B cell (primary cell): ENCODE results near the gene RASSF4. TPM values are rescaled to one million over a fixed set of nuclear protein-coding genes. Genes with fewer than 3 reads are reported as not detected.

Experiments
- ATAC-seq: fragments of 200-7000 bp; cut with Tn5 transposase; one replicate; pipeline ENCODE4 v1.10.0; 2021; ENCODE audit warnings: low read depth, mild to moderate bottlenecking, moderate number of reproducible peaks, moderate library complexity
- CTCF ChIA-PET: fragments of 350-600 bp; sonication (Branson Sonifier 250); formaldehyde crosslinking; loops from one replicate; lab custom pipeline; 2021; ENCODE audit warnings: antibody characterized with exemption, inconsistent platforms; lab: Charles Lee
- POLR2A ChIA-PET: fragments of 350-600 bp; sonication (Branson Sonifier 250); formaldehyde crosslinking; loops from one replicate; lab custom pipeline; 2021; ENCODE audit warnings: antibody characterized with exemption; lab: Charles Lee
- DNase-seq: peaks from one replicate; pipeline ENCODE4 v3.0.0; 2013
- H2AFZ ChIP-seq: 2 replicates; pipeline ENCODE4 v1.6.1; 2012; ENCODE audit warnings: mild to moderate bottlenecking, low read depth, low read length; ENCODE audit not compliant: insufficient read depth, poor library complexity, severe bottlenecking
- H3K27ac ChIP-seq, 2 donors: 1 replicate in 1 of 2; 2 replicates in 1 of 2; pipeline ENCODE4 v1.5.1; 2012 to 2013; ENCODE audit warnings: low read length in 2 of 2, mild to moderate bottlenecking in 2 of 2, moderate library complexity in 1 of 2
- H3K27me3 ChIP-seq, 4 experiments: fragments of 200-600 bp in 1 of 4; sonication (generic) in 1 of 4; replicated peaks in 1 of 4; 1 replicate in 2 of 4; 2 replicates in 2 of 4; pipeline versions ENCODE4 v1.6.1 to v1.7.0; 2013 to 2016; ENCODE audit warnings: low read length in 3 of 4, mild to moderate bottlenecking in 2 of 4, mixed read lengths in 1 of 4, moderate library complexity in 1 of 4; ENCODE audit not compliant: insufficient read depth in 4 of 4, control insufficient read depth in 3 of 4; ENCODE audit errors: control extremely low read depth in 1 of 4
- H3K36me3 ChIP-seq, 2 experiments: replicated peaks in 1 of 2; 1 replicate in 1 of 2; 2 replicates in 1 of 2; pipeline versions ENCODE4 v1.6.1 to v1.7.1; 2013; ENCODE audit warnings: low read length in 1 of 2; ENCODE audit not compliant: insufficient read depth in 2 of 2, control insufficient read depth in 1 of 2; ENCODE audit errors: control extremely low read depth in 1 of 2, extremely low read depth in 1 of 2
- H3K4me1 ChIP-seq, 2 donors: fragments of 200-600 bp in 1 of 2; sonication (generic) in 1 of 2; 1 replicate in 1 of 2; 2 replicates in 1 of 2; pipeline versions ENCODE4 v1.5.1 to v1.6.1; 2013 to 2017; ENCODE audit warnings: low read length in 2 of 2; ENCODE audit not compliant: control insufficient read depth in 2 of 2, insufficient read depth in 2 of 2
- H3K4me2 ChIP-seq: replicated peaks from 2 replicates; pipeline ENCODE3; 2012; ENCODE audit warnings: mild to moderate bottlenecking, low read depth, low read length; ENCODE audit not compliant: poor library complexity, severe bottlenecking
- H3K4me3 ChIP-seq, 5 experiments: fragments of 200-600 bp in 1 of 5; sonication (generic) in 1 of 5; 1 replicate in 3 of 5; 2 replicates in 2 of 5; pipeline versions ENCODE4 v1.5.1 to v1.7.0; 2011 to 2016; ENCODE audit warnings: low read length in 4 of 5, mild to moderate bottlenecking in 4 of 5, low read depth in 2 of 5, control low read depth in 1 of 5, moderate library complexity in 1 of 5; ENCODE audit not compliant: insufficient read depth in 1 of 5; ENCODE audit errors: control extremely low read depth in 1 of 5, extremely low read depth in 1 of 5
- H3K79me2 ChIP-seq: fragments of 200-600 bp; sonication (generic); one replicate; pipeline ENCODE4 v1.6.0; 2016; ENCODE audit warnings: low read length; ENCODE audit not compliant: control insufficient read depth, insufficient read depth
- H3K9ac ChIP-seq: fragments of 200-600 bp; sonication (generic); 2 replicates; pipeline ENCODE4 v1.6.1; 2017; ENCODE audit warnings: mild to moderate bottlenecking, low read length, moderate library complexity
- H3K9me3 ChIP-seq, 3 donors: one replicate each; pipeline versions ENCODE4 v1.6.1 to v1.7.1; 2013; ENCODE audit warnings: low read length in 2 of 3; ENCODE audit not compliant: control insufficient read depth in 2 of 3, insufficient read depth in 1 of 3; ENCODE audit errors: control extremely low read depth in 1 of 3
- H4K20me1 ChIP-seq: 2 replicates; pipeline ENCODE4 v1.6.0; 2012; ENCODE audit warnings: mild to moderate bottlenecking, low read length; ENCODE audit not compliant: insufficient read depth, control insufficient read depth, poor library complexity, severe bottlenecking
- H3K27ac Mint-ChIP-seq: one replicate; pipeline ENCODE4 v1.8.0; 2021; ENCODE audit warnings: mixed read lengths
- H3K27me3 Mint-ChIP-seq: one replicate; pipeline ENCODE4 v1.8.0; 2021; ENCODE audit warnings: mixed read lengths
- H3K4me1 Mint-ChIP-seq: one replicate; pipeline ENCODE4 v1.8.0; 2021; ENCODE audit warnings: mixed read lengths
- H3K4me3 Mint-ChIP-seq: one replicate; pipeline ENCODE4 v1.8.0; 2021; ENCODE audit warnings: mixed read lengths
- H3K9me3 Mint-ChIP-seq: one replicate; pipeline ENCODE4 v1.8.0; 2022; ENCODE audit warnings: mixed read lengths; ENCODE audit not compliant: insufficient read depth
- EZH2 ChIP-seq: IDR thresholded peaks from 2 replicates; pipeline ENCODE4 v1.6.1; 2012; ENCODE audit warnings: borderline replicate concordance, low read depth, mild to moderate bottlenecking, moderate library complexity, low read length; ENCODE audit not compliant: insufficient read depth, poor library complexity, severe bottlenecking
- WGBS: methylation state at CpG from one replicate; pipeline ENCODE4 v1.1.5; 2013; ENCODE audit warnings: missing lambda C conversion rate; ENCODE audit not compliant: insufficient coverage; 5-methylcytosine and 5-hydroxymethylcytosine counted together
- intact Hi-C: fragments of 100-400 bp; cut with micrococcal nuclease; formaldehyde crosslinking; loops from one replicate; pipeline ENCODE4 v1.10.0; 2022
- polyA plus RNA-seq: library from polyadenylated mRNA; depleted of rRNA; stranded (reverse); fragments of >200 nt; gene quantifications from 2 replicates; pipeline ENCODE4 v1.2.3, GENCODE V29; 2012
- total RNA-seq, 2 donors: library from RNA; stranded (reverse); fragments of 120-200 nt in 1 of 2; gene quantifications; 1 replicate in 1 of 2; 2 replicates in 1 of 2; pipeline versions ENCODE4 v1.2.3 to v1.2.4, GENCODE V29; 2013 to 2022
- TF ChIP-seq, protein P1 (sequence below): fragments of 200-600 bp; IDR thresholded peaks from one replicate; pipeline ENCODE4 v1.8.0; 2022; ENCODE audit warnings: antibody characterized with exemption, mild to moderate bottlenecking

RASSF4 gene
- total and polyA plus RNA-seq, 2 donors (not counting 1 experiment from before 2014, with no cell fraction given) = 1.9 to 2.6 TPM

- Histone ChIP-seq H3K4me2 (peak overlapping the region; percentile 94), H3K27ac (no peak overlapping the region), H3K36me3 (peaks cover 0 to 1% of the 10 kb centered on the region in 2 experiments), H2AFZ (peak overlapping the region; percentile 89), H3K9ac (peak overlapping the region; percentile 84), H3K27me3 (peaks cover 0 to 2% (median 0%) of the 10 kb centered on the region in 4 experiments), H3K4me3 (peak overlapping the region in 4 of 5 experiments; percentile 14 to 95 (median 83)), H3K79me2 (peaks cover 23% of the 10 kb centered on the region), H4K20me1 (no peaks in the 10 kb centered on the region), H3K4me1 (peaks cover 22 to 37% of the 10 kb centered on the region in 2 donors), H3K9me3 (no peaks in the 10 kb centered on the region)
- ChIA-PET POLR2A (no interaction called here), CTCF (interaction anchor here (1.2 kb wide), 1 partner anchor 25 kb away, joined by 5 read pairs; no protein-coding TSS in a partner anchor)
- 66% methylated on average over 3 of the region's 5 CpGs for WGBS
- Mint-ChIP-seq H3K27ac (peak overlapping the region; percentile 84), H3K4me3 (peak overlapping the region; percentile 91), H3K4me1 (peaks cover 35% of the 10 kb centered on the region), H3K9me3 (no peaks in the 10 kb centered on the region), H3K27me3 (no peaks in the 10 kb centered on the region)
- DNase-seq = peak; percentile 5
- ATAC-seq = no peak
- TF ChIP-seq, protein P1, sequence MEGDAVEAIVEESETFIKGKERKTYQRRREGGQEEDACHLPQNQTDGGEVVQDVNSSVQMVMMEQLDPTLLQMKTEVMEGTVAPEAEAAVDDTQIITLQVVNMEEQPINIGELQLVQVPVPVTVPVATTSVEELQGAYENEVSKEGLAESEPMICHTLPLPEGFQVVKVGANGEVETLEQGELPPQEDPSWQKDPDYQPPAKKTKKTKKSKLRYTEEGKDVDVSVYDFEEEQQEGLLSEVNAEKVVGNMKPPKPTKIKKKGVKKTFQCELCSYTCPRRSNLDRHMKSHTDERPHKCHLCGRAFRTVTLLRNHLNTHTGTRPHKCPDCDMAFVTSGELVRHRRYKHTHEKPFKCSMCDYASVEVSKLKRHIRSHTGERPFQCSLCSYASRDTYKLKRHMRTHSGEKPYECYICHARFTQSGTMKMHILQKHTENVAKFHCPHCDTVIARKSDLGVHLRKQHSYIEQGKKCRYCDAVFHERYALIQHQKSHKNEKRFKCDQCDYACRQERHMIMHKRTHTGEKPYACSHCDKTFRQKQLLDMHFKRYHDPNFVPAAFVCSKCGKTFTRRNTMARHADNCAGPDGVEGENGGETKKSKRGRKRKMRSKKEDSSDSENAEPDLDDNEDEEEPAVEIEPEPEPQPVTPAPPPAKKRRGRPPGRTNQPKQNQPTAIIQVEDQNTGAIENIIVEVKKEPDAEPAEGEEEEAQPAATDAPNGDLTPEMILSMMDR = no peak
- TF ChIP-seq EZH2 = no peak
- intact Hi-C loops = loop anchor here (2.0 kb wide), 1 partner anchor 42 kb away; the partner anchor contains the start of gene ZNF22
These were observed 1.3 kb upstream of the RASSF4 start for GRCh38 chr10:44958196-44958897.

DNA sequence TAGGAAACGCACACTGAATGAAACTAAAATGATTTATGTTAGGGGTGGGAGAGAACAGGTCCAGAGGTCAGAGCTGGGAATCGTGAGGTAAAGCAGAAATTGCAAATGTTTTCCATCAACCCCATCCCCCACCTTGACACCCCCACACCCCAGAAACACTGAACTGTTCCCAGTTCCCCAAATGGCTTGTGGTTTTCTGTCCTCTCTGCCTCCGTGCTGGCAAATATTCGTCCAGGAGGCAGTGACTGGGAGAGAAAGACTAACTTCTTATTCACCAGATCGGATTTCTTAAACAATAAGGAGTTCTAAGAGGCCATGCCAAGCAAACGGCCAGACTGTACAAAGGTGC, 730 bp upstream of the RASSF4 start:
- Histone ChIP-seq H4K20me1 (no peaks in the 10 kb centered on the region), H3K27me3 (peaks cover 0 to 2% (median 0%) of the 10 kb centered on the region in 4 experiments), H2AFZ (peak overlapping the region; percentile 89), H3K9ac (peak overlapping the region; percentile 84), H3K4me2 (peak overlapping the region; percentile 94), H3K9me3 (no peaks in the 10 kb centered on the region), H3K27ac (peak overlapping the region; percentile 49 to 75), H3K4me1 (peaks cover 27 to 42% of the 10 kb centered on the region in 2 donors), H3K79me2 (peaks cover 23% of the 10 kb centered on the region), H3K4me3 (peak overlapping the region; percentile 14 to 95 (median 85)), H3K36me3 (no peaks in the 10 kb centered on the region)
- H3K4me1 Mint-ChIP-seq = peaks cover 41% of the 10 kb centered on the region
- H3K4me3 Mint-ChIP-seq = peak overlapping the region; percentile 91
- intact Hi-C loops = loop anchor here (1.0 to 2.0 kb wide), 3 partner anchors 16 to 42 kb away; partner anchors contain the start of gene ZNF22
- TF ChIP-seq EZH2 = no peak
- TF ChIP-seq, protein P1 = no peak
- no peaks in the 10 kb centered on the region for H3K9me3 Mint-ChIP-seq
- POLR2A ChIA-PET = interaction anchor here (0.8 kb wide), 1 partner anchor 14 kb away, joined by 3 read pairs; no protein-coding TSS in a partner anchor
- no peak for ATAC-seq
- no peaks in the 10 kb centered on the region for H3K27me3 Mint-ChIP-seq
- WGBS = 0% methylated on average over 4 of the region's 6 CpGs
- CTCF ChIA-PET = interaction anchor here (1.2 kb wide), 1 partner anchor 26 kb away, joined by 5 read pairs; no protein-coding TSS in a partner anchor
- peak overlapping the region; percentile 84 for H3K27ac Mint-ChIP-seq
- DNase-seq = no peak
